WERI-Rb-1 (cell line): ENCODE data around the gene STEAP4.

Experiments used
- DNase-seq: peaks from one replicate; pipeline ENCODE4 v3.0.0-alpha.2; 2020
- H3K27ac ChIP-seq: fragments of 250-450 bp; sonication (Bioruptor Pico); 2 replicates; pipeline ENCODE4 v1.5.1; 2020; ENCODE audit warnings: mild to moderate bottlenecking, moderate library complexity
- H3K27me3 ChIP-seq: fragments of 250-450 bp; sonication (Bioruptor Pico); 2 replicates; pipeline ENCODE4 v1.5.1; 2021; ENCODE audit warnings: mild to moderate bottlenecking, low read depth, moderate library complexity; ENCODE audit not compliant: insufficient read depth, severe bottlenecking
- H3K36me3 ChIP-seq: fragments of 250-450 bp; sonication (Bioruptor Pico); 2 replicates; pipeline ENCODE4 v1.5.1; 2020; ENCODE audit warnings: mild to moderate bottlenecking, moderate library complexity
- H3K4me3 ChIP-seq: 2 replicates; pipeline ENCODE4 v1.5.1; 2011; ENCODE audit warnings: low read depth, mild to moderate bottlenecking, control low read depth, low read length
- H3K9me3 ChIP-seq: fragments of 250-450 bp; sonication (Bioruptor Pico); 2 replicates; pipeline ENCODE4 v1.5.1; 2021; ENCODE audit warnings: mild to moderate bottlenecking, moderate library complexity; ENCODE audit not compliant: severe bottlenecking
- CTCF ChIP-seq: IDR thresholded peaks from 2 replicates; pipeline ENCODE4 v1.5.1; 2011; ENCODE audit warnings: low read depth, mild to moderate bottlenecking, control low read depth, inconsistent platforms, low read length

Gene STEAP4

GRCh38 chr7:88306590-88307048 is at the start of gene STEAP4:
STEAP4 (minus strand) TSS chr7:88306894; CDS start chr7:88284269, 22,625 bp downstream.
- Histone ChIP-seq H3K36me3 (no peaks in the 10 kb centered on the region), H3K4me3 (no peak within 1 kb of the TSS), H3K27ac (no peak within 1 kb of the TSS), H3K9me3 (no peaks in the 10 kb centered on the region), H3K27me3 (no peaks in the 10 kb centered on the region)
- no peak for TF ChIP-seq CTCF
- no peak for DNase-seq

- DNase-seq, result no peak
- no peak overlapping the region for H3K27ac ChIP-seq
- H3K9me3 ChIP-seq, result no peaks in the 10 kb centered on the region
- TF ChIP-seq CTCF, result no peak
- H3K36me3 ChIP-seq, result no peaks in the 10 kb centered on the region
- H3K4me3 ChIP-seq, result no peak overlapping the region
- H3K27me3 ChIP-seq, result no peaks in the 10 kb centered on the region
Observed at GRCh38 chr7:88355011-88355410, 48.3 kb upstream of the STEAP4 start.

- no peaks in the 10 kb centered on the region for H3K36me3 ChIP-seq
- H3K27me3 ChIP-seq, result no peaks in the 10 kb centered on the region
- H3K4me3 ChIP-seq, result no peak overlapping the region
- no peak overlapping the region for H3K27ac ChIP-seq
- H3K9me3 ChIP-seq, result no peaks in the 10 kb centered on the region
- TF ChIP-seq CTCF, result no peak
- no peak for DNase-seq
Observed at GRCh38 chr7:88350118-88350517, 43.4 kb upstream of the STEAP4 start.

GRCh38 chr7:88347517-88347916 is 40.8 kb upstream of the STEAP4 start:
- Histone ChIP-seq H3K4me3 (no peak overlapping the region), H3K9me3 (no peaks in the 10 kb centered on the region), H3K27me3 (no peaks in the 10 kb centered on the region), H3K27ac (no peak overlapping the region), H3K36me3 (no peaks in the 10 kb centered on the region)
- no peak for TF ChIP-seq CTCF
- no peak for DNase-seq

- no peaks in the 10 kb centered on the region for H3K27me3 ChIP-seq
- no peak for DNase-seq
- no peak overlapping the region for H3K27ac ChIP-seq
- H3K9me3 ChIP-seq, result no peaks in the 10 kb centered on the region
- TF ChIP-seq CTCF, result no peak
- H3K4me3 ChIP-seq, result no peak overlapping the region
- no peaks in the 10 kb centered on the region for H3K36me3 ChIP-seq
Observed at GRCh38 chr7:88347090-88347489, 40.4 kb upstream of the STEAP4 start.

GRCh38 chr7:88346357-88346756 is 39.7 kb upstream of the STEAP4 start:
- Histone ChIP-seq H3K36me3 (no peaks in the 10 kb centered on the region), H3K9me3 (no peaks in the 10 kb centered on the region), H3K27me3 (no peaks in the 10 kb centered on the region), H3K27ac (no peak overlapping the region), H3K4me3 (no peak overlapping the region)
- no peak for DNase-seq
- no peak for TF ChIP-seq CTCF
